GM12878 (cell line): ENCODE measurements around the gene RBMS3. TPM values are rescaled to one million over a fixed set of nuclear protein-coding genes. Genes with fewer than 3 reads are reported as not detected.

Source experiments
- ATAC-seq: fragments of 200-7000 bp; cut with Tn5 transposase; 3 replicates; pipeline ENCODE4 v1.9.1; 2020; ENCODE audit warnings: mild to moderate bottlenecking, moderate library complexity
- BruUV-seq: library from RNA; stranded (reverse); fragments of 400-500 nt; replicated peaks from 2 replicates; lab custom pipeline; 2021; lab: Mats Ljungman, UMichigan
- CTCF ChIA-PET: fragments of 300-600 bp; sonication (Branson Sonifier 250); formaldehyde crosslinking; extraction: SDS; loops from one replicate; lab custom pipeline; 2021; ENCODE audit warnings: inconsistent platforms; lab: Yijun Ruan, JAX
- POLR2A ChIA-PET: fragments of 350-600 bp; formaldehyde crosslinking; extraction: SDS; loops from one replicate; lab custom pipeline; 2021; ENCODE audit warnings: inconsistent platforms; lab: Charles Lee
- RAD21 ChIA-PET: fragments of 300-600 bp; sonication (Branson Sonifier 250); formaldehyde crosslinking; loops from one replicate; lab custom pipeline; 2023; ENCODE audit warnings: antibody characterized with exemption; ENCODE audit not compliant: unreplicated experiment; lab: Charles Lee
- SMC1A ChIA-PET: fragments of 300-600 bp; sonication (Branson Sonifier 250); formaldehyde crosslinking; loops from one replicate; lab custom pipeline; 2023; ENCODE audit not compliant: unreplicated experiment, uncharacterized antibody; lab: Charles Lee
- DNase-seq: peaks from one replicate; pipeline ENCODE4 v3.0.0-alpha.2; 2011; ENCODE audit warnings: low read depth, low spot score
- FAIRE-seq: peaks from 3 replicates; lab custom pipeline; 2011; peaks lifted over from hg19 to GRCh38; lab: Jason Lieb, UNC
- H2AFZ ChIP-seq: 2 replicates; pipeline ENCODE4 v1.6.0; 2011; ENCODE audit warnings: low read depth, low read length, control low read depth; ENCODE audit not compliant: control insufficient read depth
- H3K27ac ChIP-seq: 2 replicates; pipeline ENCODE4 v1.5.1; 2011; ENCODE audit warnings: control low read depth; ENCODE audit not compliant: control insufficient read depth, insufficient read depth
- H3K27me3 ChIP-seq, 2 experiments: replicated peaks in 1 of 2; 2 replicates each; pipeline versions ENCODE4 v1.6.0 to v1.6.1; 2011; ENCODE audit warnings: low read length in 1 of 2; ENCODE audit not compliant: control insufficient read depth in 2 of 2, insufficient read depth in 2 of 2
- H3K36me3 ChIP-seq, 2 experiments: 2 replicates each; pipeline ENCODE4 v1.5.1; 2011; ENCODE audit warnings: low read length in 1 of 2; ENCODE audit not compliant: control insufficient read depth in 2 of 2, insufficient read depth in 2 of 2
- H3K4me1 ChIP-seq: 2 replicates; pipeline ENCODE4 v1.6.1; 2011; ENCODE audit warnings: mild to moderate bottlenecking, low read length, moderate library complexity, mixed read lengths; ENCODE audit not compliant: control insufficient read depth, insufficient read depth
- H3K4me2 ChIP-seq: 2 replicates; pipeline ENCODE4 v1.6.0; 2011; ENCODE audit warnings: control low read depth; ENCODE audit not compliant: control insufficient read depth, insufficient read depth
- H3K4me3 ChIP-seq: fragments of 200-600 bp; sonication (generic); 2 replicates; pipeline ENCODE4 v1.5.1; 2016
- H3K79me2 ChIP-seq: 2 replicates; pipeline ENCODE4 v1.6.0; 2011; ENCODE audit warnings: low read length; ENCODE audit not compliant: control insufficient read depth, insufficient read depth
- H3K9ac ChIP-seq: 2 replicates; pipeline ENCODE4 v1.8.0; 2011; ENCODE audit warnings: low read length, control low read depth, mixed read lengths; ENCODE audit not compliant: control insufficient read depth, insufficient read depth
- H3K9me3 ChIP-seq: replicated peaks from 3 replicates; pipeline ENCODE4 v1.5.1; 2011; ENCODE audit warnings: mild to moderate bottlenecking, low read length; ENCODE audit not compliant: control insufficient read depth, insufficient read depth
- H4K20me1 ChIP-seq: 2 replicates; pipeline ENCODE4 v1.6.0; 2011; ENCODE audit not compliant: control insufficient read depth, insufficient read depth
- ASH2L ChIP-seq: fragments of 300-600, 200-600 bp; sonication (generic); IDR thresholded peaks from 2 replicates; pipeline ENCODE4 v1.6.1; 2017; ENCODE audit warnings: low read depth, mild to moderate bottlenecking, borderline replicate concordance
- CBX5 ChIP-seq: sonication (generic); IDR thresholded peaks from 2 replicates; pipeline ENCODE4 v1.6.1; 2016; ENCODE audit warnings: low read depth, moderate library complexity, mild to moderate bottlenecking, inconsistent platforms
- CEBPB ChIP-seq, 2 experiments: fragments of 150-350 bp in 1 of 2; IDR thresholded peaks; 2 replicates each; pipeline ENCODE4 v1.6.1; 2012 to 2014; ENCODE audit warnings: low read depth in 2 of 2, low read length in 2 of 2, borderline replicate concordance in 1 of 2, inconsistent platforms in 1 of 2
- PKNOX1 ChIP-seq: fragments of 450-650 bp; IDR thresholded peaks from 2 replicates; pipeline ENCODE4 v1.6.1; 2016; ENCODE audit warnings: mild to moderate bottlenecking
- POLR2AphosphoS2 ChIP-seq: IDR thresholded peaks from 2 replicates; pipeline ENCODE4 v1.6.1; 2011; ENCODE audit warnings: low read depth, mild to moderate bottlenecking, low read length, improper control_type of control experiment, moderate library complexity
- SMC3 ChIP-seq: IDR thresholded peaks from 2 replicates; pipeline ENCODE4 v1.6.1; 2011; ENCODE audit warnings: low read length, improper control_type of control experiment, borderline replicate concordance
- SUPT20H ChIP-seq: IDR thresholded peaks from 2 replicates; pipeline ENCODE4 v1.6.1; 2011; ENCODE audit warnings: low read depth, mild to moderate bottlenecking, low read length, moderate library complexity, borderline replicate concordance; ENCODE audit not compliant: control insufficient read depth
- SUZ12 ChIP-seq: fragments of 200-600 bp; sonication (generic); IDR thresholded peaks from one replicate; pipeline ENCODE4 v1.6.1; 2018; ENCODE audit warnings: antibody characterized with exemption, mild to moderate bottlenecking; ENCODE audit not compliant: unreplicated experiment
- ZNF24 ChIP-seq: fragments of 450-650 bp; IDR thresholded peaks from 2 replicates; pipeline ENCODE4 v1.6.1; 2017; ENCODE audit warnings: antibody characterized with exemption, mild to moderate bottlenecking
- ZNF622 ChIP-seq: fragments of 450-650 bp; IDR thresholded peaks from 2 replicates; pipeline ENCODE4 v1.6.1; 2017; ENCODE audit warnings: mild to moderate bottlenecking, inconsistent platforms
- ZZZ3 ChIP-seq: IDR thresholded peaks from 2 replicates; pipeline ENCODE4 v1.6.1; 2011; ENCODE audit warnings: low read depth; ENCODE audit not compliant: control insufficient read depth, insufficient read length
- WGBS: methylation state at CpG from one replicate; pipeline ENCODE4 v1.1.6; 2016; ENCODE audit warnings: low lambda C conversion rate; ENCODE audit not compliant: insufficient replicate concordance, insufficient coverage; ENCODE audit errors: missing lambda C conversion rate; 5-methylcytosine and 5-hydroxymethylcytosine counted together
- in situ Hi-C: fragments of 300-500 bp; cut with MboI; formaldehyde crosslinking; loops from 9 replicates; pipeline ENCODE4 v1.14.3; 2018; ENCODE audit warnings: mixed read lengths
- intact Hi-C: fragments of 100-400 bp; cut with micrococcal nuclease; formaldehyde crosslinking; loops from one replicate; pipeline ENCODE4 v1.14.2; 2022; ENCODE audit not compliant: unreplicated experiment
- polyA plus RNA-seq, 11 experiments: library from polyadenylated mRNA; depleted of rRNA in 4 of 11; unstranded in 6 of 11; stranded (reverse) in 5 of 11; fragments of >200 nt; fragmentation: Nextera tagmentation in 4 of 11; fragmentation: Illumina TruSeq in 1 of 11; extraction: Ambion mirVana in 4 of 11; extraction: Trizol in 1 of 11; gene quantifications; 1 replicate in 1 of 11; 2 replicates in 10 of 11; pipeline versions ENCODE4 v1.2.1 to v1.2.3, GENCODE V29; 2011 to 2016; ENCODE audit warnings: inconsistent platforms in 2 of 11, missing spikeins in 2 of 11, low read depth in 1 of 11
- total RNA-seq, 4 experiments: library from RNA; depleted of rRNA in 3 of 4; stranded (reverse); fragments of >200 nt in 3 of 4; fragmentation: Illumina TruSeq in 1 of 4; extraction: Trizol in 1 of 4; gene quantifications; 2 replicates each; pipeline versions ENCODE4 v1.2.1 to v1.2.3, GENCODE V29; 2013 to 2021
- TF ChIP-seq, protein P1 (sequence below): IDR thresholded peaks from 2 replicates; pipeline ENCODE4 v1.6.1; 2011; ENCODE audit warnings: low read depth, mild to moderate bottlenecking, low read length, moderate library complexity, borderline replicate concordance; ENCODE audit errors: extremely low read depth

The RBMS3 gene
- total and polyA plus RNA-seq, 10 of the 15 experiments (the other 5 are each of a cell fraction or from before 2014, with no cell fraction given): 0.79 to 4.7 (median 3.1) TPM

GRCh38 chr3:30003741-30004140, 722.9 kb downstream of the RBMS3 start (continued):
- TF ChIP-seq SUPT20H: no peak
- TF ChIP-seq, protein P1, sequence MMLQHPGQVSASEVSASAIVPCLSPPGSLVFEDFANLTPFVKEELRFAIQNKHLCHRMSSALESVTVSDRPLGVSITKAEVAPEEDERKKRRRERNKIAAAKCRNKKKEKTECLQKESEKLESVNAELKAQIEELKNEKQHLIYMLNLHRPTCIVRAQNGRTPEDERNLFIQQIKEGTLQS: no peak
- no peak for TF ChIP-seq ZNF24
- TF ChIP-seq ZZZ3: no peak
- no peak for TF ChIP-seq SMC3
- TF ChIP-seq ASH2L: no peak
- TF ChIP-seq POLR2AphosphoS2: no peak

- WGBS: 55% methylated on average over 3 of the region's 3 CpGs
- no peaks in the 10 kb centered on the region for H3K36me3 ChIP-seq
- ChIA-PET RAD21 (interaction anchor here (0.7 kb wide), 1 partner anchor 193 kb away, joined by 3 read pairs; no protein-coding TSS in a partner anchor), POLR2A (interaction anchor here (0.6 kb wide), 1 partner anchor 22 kb away, joined by 5 read pairs; no protein-coding TSS in a partner anchor), SMC1A (no interaction called here), CTCF (interaction anchor here (0.6 to 1.3 kb wide), 4 partner anchors 10 to 1404 kb away, joined by 3 to 6 read pairs (median 3); no protein-coding TSS in a partner anchor)
- H3K27ac ChIP-seq: no peak overlapping the region
- no peak overlapping the region for H2AFZ ChIP-seq
- H3K9ac ChIP-seq: no peak overlapping the region
- TF ChIP-seq CEBPB (IDR thresholded peaks at IDR 0.05; ENCODE audit: borderline replicate concordance in 1 of 2, low read depth in 2 of 2, low read length in 2 of 2) (no peak), SUZ12 (no peak), CBX5 (no peak), PKNOX1 (no peak), ZNF622 (no peak)
- H3K4me2 ChIP-seq: no peak overlapping the region
- H3K27me3 ChIP-seq: no peaks in the 10 kb centered on the region
- H4K20me1 ChIP-seq: no peaks in the 10 kb centered on the region
- no peaks in the 10 kb centered on the region for H3K79me2 ChIP-seq
- no peak for FAIRE-seq
- H3K4me1 ChIP-seq: no peaks in the 10 kb centered on the region
- no peak for ATAC-seq
- intact Hi-C loops (no loop called here), in situ Hi-C loops (no loop called here)
- DNase-seq: no peak
- H3K9me3 ChIP-seq: no peaks in the 10 kb centered on the region
- no TSS peak for BruUV-seq
- H3K4me3 ChIP-seq: no peak overlapping the region
Measured at GRCh38 chr3:30004481-30004880, 723.6 kb downstream of the RBMS3 start.
